HepG2 (cell line): ENCODE data around the gene POC1A. TPM values are rescaled to one million over a fixed set of nuclear protein-coding genes. Genes with fewer than 3 reads are reported as not detected.
A peak's percentile ranks its signal among the peaks of the same experiment; 100 is the strongest.

Experiments
- ATF3 ChIP-seq: sonication (generic); formaldehyde crosslinking; IDR thresholded peaks from 2 replicates; pipeline ENCODE4 v1.4.0; 2020; ENCODE audit warnings: missing genetic modification reagents
- ATF4 ChIP-seq, 2 experiments: fragments of 450-650 bp in 1 of 2; sonication (generic) in 1 of 2; formaldehyde crosslinking; IDR thresholded peaks; 2 replicates each; pipeline versions ENCODE4 v1.5.0 to v1.8.0; 2020 to 2022; ENCODE audit warnings: mild to moderate bottlenecking in 1 of 2, missing genetic modification reagents in 1 of 2
- CSRNP1 ChIP-seq: sonication (generic); formaldehyde crosslinking; IDR thresholded peaks from 2 replicates; pipeline ENCODE4 v1.8.1; 2023; ENCODE audit warnings: mild to moderate bottlenecking, missing genetic modification reagents
- JDP2 ChIP-seq: sonication (generic); formaldehyde crosslinking; IDR thresholded peaks from 2 replicates; pipeline ENCODE4 v1.8.1; 2022; ENCODE audit warnings: missing genetic modification reagents, borderline replicate concordance
- MATR3 ChIP-seq: sonication (generic); formaldehyde crosslinking; IDR thresholded peaks from 2 replicates; pipeline ENCODE4 v1.4.0; 2020; ENCODE audit warnings: missing genetic modification reagents
- MXD3 ChIP-seq: IDR thresholded peaks from 2 replicates; pipeline ENCODE4 v1.6.1; 2016; ENCODE audit warnings: mild to moderate bottlenecking, missing biosample characterization, missing genetic modification reagents
- PHF20 ChIP-seq: sonication (generic); formaldehyde crosslinking; IDR thresholded peaks from 2 replicates; pipeline ENCODE4 v1.5.0; 2020; ENCODE audit warnings: mild to moderate bottlenecking, missing genetic modification reagents
- POLR2G ChIP-seq: fragments of 200-400 bp; formaldehyde crosslinking; IDR thresholded peaks from 2 replicates; pipeline ENCODE4 v1.6.1; 2018; ENCODE audit warnings: mild to moderate bottlenecking, low read depth, low read length, moderate library complexity
- SMYD3 ChIP-seq: sonication (generic); formaldehyde crosslinking; IDR thresholded peaks from 2 replicates; pipeline ENCODE4 v1.8.1; 2023; ENCODE audit warnings: mild to moderate bottlenecking, missing genetic modification reagents
- ZNF383 ChIP-seq: sonication (generic); formaldehyde crosslinking; IDR thresholded peaks from 2 replicates; pipeline ENCODE4 v1.4.0; 2020; ENCODE audit warnings: missing genetic modification reagents, mild to moderate bottlenecking, borderline replicate concordance
- ZNF670 ChIP-seq: sonication (generic); formaldehyde crosslinking; IDR thresholded peaks from 2 replicates; pipeline ENCODE4 v1.8.0; 2022; ENCODE audit warnings: mild to moderate bottlenecking, missing genetic modification reagents, borderline replicate concordance
- ZNF792 ChIP-seq: IDR thresholded peaks from 2 replicates; pipeline ENCODE4 v1.6.1; 2016
- polyA plus RNA-seq, 8 experiments: library from polyadenylated mRNA; depleted of rRNA in 3 of 8; stranded (reverse) in 7 of 8; unstranded in 1 of 8; fragments of >200 nt; fragmentation: Illumina TruSeq in 4 of 8; extraction: Trizol in 4 of 8; gene quantifications; 2 replicates each; pipeline versions ENCODE4 v1.2.1 to v1.2.3, GENCODE V29; 2011 to 2016; ENCODE audit warnings: low read depth in 4 of 8, missing spikeins in 1 of 8, mixed read lengths in 1 of 8; ENCODE audit not compliant: insufficient read depth in 1 of 8
- total RNA-seq, 5 experiments: library from RNA; depleted of rRNA; stranded (reverse); fragments of >200 nt; fragmentation: Illumina TruSeq; extraction: Trizol; gene quantifications; 2 replicates each; pipeline ENCODE4 v1.2.3, GENCODE V29; 2016; ENCODE audit warnings: low read depth in 1 of 5
- TF ChIP-seq, protein P1 (sequence below): sonication (generic); formaldehyde crosslinking; IDR thresholded peaks from 2 replicates; pipeline ENCODE4 v1.4.0; 2020; ENCODE audit warnings: missing genetic modification reagents, mild to moderate bottlenecking, borderline replicate concordance
- TF ChIP-seq, protein P2 (sequence below): sonication (generic); formaldehyde crosslinking; IDR thresholded peaks from 2 replicates; pipeline ENCODE4 v1.5.0; 2020; ENCODE audit warnings: mild to moderate bottlenecking, missing genetic modification reagents, borderline replicate concordance
- TF ChIP-seq, protein P3 (sequence below): sonication (generic); formaldehyde crosslinking; IDR thresholded peaks from 2 replicates; pipeline ENCODE4 v1.4.0; 2020; ENCODE audit warnings: mild to moderate bottlenecking, missing genetic modification reagents
- TF ChIP-seq, protein P4 (sequence below): sonication (generic); formaldehyde crosslinking; IDR thresholded peaks from 2 replicates; pipeline ENCODE4 v1.9.0; 2022; ENCODE audit warnings: missing genetic modification reagents, mild to moderate bottlenecking, borderline replicate concordance

Gene POC1A
- total and polyA plus RNA-seq, 2 of the 13 experiments (the other 11 are each of a cell fraction or from before 2014, with no cell fraction given): 14.6 to 20.0 TPM

- no peak for TF ChIP-seq PHF20 (CRISPR knock-in tag)
- no peak for TF ChIP-seq SMYD3
- TF ChIP-seq ZNF792 (CRISPR knock-in tag): 0 out of 2 replicates have a peak, but pooled peaks have one; percentile 62
- peak; percentile 72 for TF ChIP-seq ATF3 (CRISPR knock-in tag)
- no peak for TF ChIP-seq ZNF670 (CRISPR knock-in tag)
- TF ChIP-seq MXD3 (CRISPR knock-in tag): no peak
- TF ChIP-seq MATR3: no peak
- TF ChIP-seq POLR2G: peak; percentile 63
- TF ChIP-seq, protein P1, sequence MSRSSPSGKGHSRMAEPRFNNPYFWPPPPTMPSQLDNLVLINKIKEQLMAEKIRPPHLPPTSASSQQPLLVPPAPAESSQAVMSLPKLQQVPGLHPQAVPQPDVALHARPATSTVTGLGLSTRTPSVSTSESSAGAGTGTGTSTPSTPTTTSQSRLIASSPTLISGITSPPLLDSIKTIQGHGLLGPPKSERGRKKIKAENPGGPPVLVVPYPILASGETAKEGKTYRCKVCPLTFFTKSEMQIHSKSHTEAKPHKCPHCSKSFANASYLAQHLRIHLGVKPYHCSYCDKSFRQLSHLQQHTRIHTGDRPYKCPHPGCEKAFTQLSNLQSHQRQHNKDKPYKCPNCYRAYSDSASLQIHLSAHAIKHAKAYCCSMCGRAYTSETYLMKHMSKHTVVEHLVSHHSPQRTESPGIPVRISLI: no peak
- TF ChIP-seq, protein P2, sequence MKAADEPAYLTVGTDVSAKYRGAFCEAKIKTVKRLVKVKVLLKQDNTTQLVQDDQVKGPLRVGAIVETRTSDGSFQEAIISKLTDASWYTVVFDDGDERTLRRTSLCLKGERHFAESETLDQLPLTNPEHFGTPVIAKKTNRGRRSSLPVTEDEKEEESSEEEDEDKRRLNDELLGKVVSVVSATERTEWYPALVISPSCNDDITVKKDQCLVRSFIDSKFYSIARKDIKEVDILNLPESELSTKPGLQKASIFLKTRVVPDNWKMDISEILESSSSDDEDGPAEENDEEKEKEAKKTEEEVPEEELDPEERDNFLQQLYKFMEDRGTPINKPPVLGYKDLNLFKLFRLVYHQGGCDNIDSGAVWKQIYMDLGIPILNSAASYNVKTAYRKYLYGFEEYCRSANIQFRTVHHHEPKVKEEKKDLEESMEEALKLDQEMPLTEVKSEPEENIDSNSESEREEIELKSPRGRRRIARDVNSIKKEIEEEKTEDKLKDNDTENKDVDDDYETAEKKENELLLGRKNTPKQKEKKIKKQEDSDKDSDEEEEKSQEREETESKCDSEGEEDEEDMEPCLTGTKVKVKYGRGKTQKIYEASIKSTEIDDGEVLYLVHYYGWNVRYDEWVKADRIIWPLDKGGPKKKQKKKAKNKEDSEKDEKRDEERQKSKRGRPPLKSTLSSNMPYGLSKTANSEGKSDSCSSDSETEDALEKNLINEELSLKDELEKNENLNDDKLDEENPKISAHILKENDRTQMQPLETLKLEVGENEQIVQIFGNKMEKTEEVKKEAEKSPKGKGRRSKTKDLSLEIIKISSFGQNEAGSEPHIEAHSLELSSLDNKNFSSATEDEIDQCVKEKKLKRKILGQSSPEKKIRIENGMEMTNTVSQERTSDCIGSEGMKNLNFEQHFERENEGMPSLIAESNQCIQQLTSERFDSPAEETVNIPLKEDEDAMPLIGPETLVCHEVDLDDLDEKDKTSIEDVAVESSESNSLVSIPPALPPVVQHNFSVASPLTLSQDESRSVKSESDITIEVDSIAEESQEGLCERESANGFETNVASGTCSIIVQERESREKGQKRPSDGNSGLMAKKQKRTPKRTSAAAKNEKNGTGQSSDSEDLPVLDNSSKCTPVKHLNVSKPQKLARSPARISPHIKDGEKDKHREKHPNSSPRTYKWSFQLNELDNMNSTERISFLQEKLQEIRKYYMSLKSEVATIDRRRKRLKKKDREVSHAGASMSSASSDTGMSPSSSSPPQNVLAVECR (CRISPR knock-in tag): no peak; the same call in 1 of the 2 replicates
- TF ChIP-seq, protein P3, sequence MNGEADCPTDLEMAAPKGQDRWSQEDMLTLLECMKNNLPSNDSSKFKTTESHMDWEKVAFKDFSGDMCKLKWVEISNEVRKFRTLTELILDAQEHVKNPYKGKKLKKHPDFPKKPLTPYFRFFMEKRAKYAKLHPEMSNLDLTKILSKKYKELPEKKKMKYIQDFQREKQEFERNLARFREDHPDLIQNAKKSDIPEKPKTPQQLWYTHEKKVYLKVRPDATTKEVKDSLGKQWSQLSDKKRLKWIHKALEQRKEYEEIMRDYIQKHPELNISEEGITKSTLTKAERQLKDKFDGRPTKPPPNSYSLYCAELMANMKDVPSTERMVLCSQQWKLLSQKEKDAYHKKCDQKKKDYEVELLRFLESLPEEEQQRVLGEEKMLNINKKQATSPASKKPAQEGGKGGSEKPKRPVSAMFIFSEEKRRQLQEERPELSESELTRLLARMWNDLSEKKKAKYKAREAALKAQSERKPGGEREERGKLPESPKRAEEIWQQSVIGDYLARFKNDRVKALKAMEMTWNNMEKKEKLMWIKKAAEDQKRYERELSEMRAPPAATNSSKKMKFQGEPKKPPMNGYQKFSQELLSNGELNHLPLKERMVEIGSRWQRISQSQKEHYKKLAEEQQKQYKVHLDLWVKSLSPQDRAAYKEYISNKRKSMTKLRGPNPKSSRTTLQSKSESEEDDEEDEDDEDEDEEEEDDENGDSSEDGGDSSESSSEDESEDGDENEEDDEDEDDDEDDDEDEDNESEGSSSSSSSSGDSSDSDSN: peak; percentile 80
- TF ChIP-seq ZNF383: no peak
- TF ChIP-seq JDP2 (CRISPR knock-in tag): no peak
- no peak for TF ChIP-seq CSRNP1 (CRISPR knock-in tag)
- TF ChIP-seq, protein P4, sequence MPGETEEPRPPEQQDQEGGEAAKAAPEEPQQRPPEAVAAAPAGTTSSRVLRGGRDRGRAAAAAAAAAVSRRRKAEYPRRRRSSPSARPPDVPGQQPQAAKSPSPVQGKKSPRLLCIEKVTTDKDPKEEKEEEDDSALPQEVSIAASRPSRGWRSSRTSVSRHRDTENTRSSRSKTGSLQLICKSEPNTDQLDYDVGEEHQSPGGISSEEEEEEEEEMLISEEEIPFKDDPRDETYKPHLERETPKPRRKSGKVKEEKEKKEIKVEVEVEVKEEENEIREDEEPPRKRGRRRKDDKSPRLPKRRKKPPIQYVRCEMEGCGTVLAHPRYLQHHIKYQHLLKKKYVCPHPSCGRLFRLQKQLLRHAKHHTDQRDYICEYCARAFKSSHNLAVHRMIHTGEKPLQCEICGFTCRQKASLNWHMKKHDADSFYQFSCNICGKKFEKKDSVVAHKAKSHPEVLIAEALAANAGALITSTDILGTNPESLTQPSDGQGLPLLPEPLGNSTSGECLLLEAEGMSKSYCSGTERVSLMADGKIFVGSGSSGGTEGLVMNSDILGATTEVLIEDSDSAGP (CRISPR knock-in tag): peak; percentile 48; the same call in 1 of the 2 replicates
- peak in 1 of 2 experiments; percentile 65; a peak in 2 of 4 replicates for TF ChIP-seq ATF4 (CRISPR knock-in tag; IDR thresholded peaks at IDR 0.05)
These were observed 114.4 kb downstream of the POC1A start (continued) for GRCh38 chr3:52039846-52040245.
